HEK293 (cell line): ENCODE measurements around the gene OLR1.

ENCODE experiments used
- EGR2 ChIP-seq: fragments of 450-650 bp; formaldehyde crosslinking; IDR thresholded peaks from 2 replicates; pipeline ENCODE4 v1.5.1; 2016; ENCODE audit warnings: low read depth, missing biosample characterization, missing genetic modification characterization
- GLI2 ChIP-seq: fragments of 450-650 bp; formaldehyde crosslinking; IDR thresholded peaks from 2 replicates; pipeline ENCODE4; 2017; ENCODE audit warnings: missing biosample characterization, missing genetic modification characterization, low read depth, borderline replicate concordance
- ZNF239 ChIP-seq: fragments of 450-650 bp; formaldehyde crosslinking; IDR thresholded peaks from 2 replicates; pipeline ENCODE4 v1.5.1; 2016; ENCODE audit warnings: missing biosample characterization, missing genetic modification characterization
- ZNF530 ChIP-seq: fragments of 450-650 bp; formaldehyde crosslinking; IDR thresholded peaks from 2 replicates; pipeline ENCODE4 v1.5.1; 2016; ENCODE audit warnings: low read depth, missing biosample characterization, missing genetic modification characterization
- ZNF624 ChIP-seq: fragments of 450-650 bp; formaldehyde crosslinking; IDR thresholded peaks from 2 replicates; pipeline ENCODE4 v1.5.1; 2017; ENCODE audit warnings: missing biosample characterization, missing genetic modification characterization
- TF ChIP-seq, protein P1 (sequence below): fragments of 450-650 bp; formaldehyde crosslinking; IDR thresholded peaks from 2 replicates; pipeline ENCODE4 v1.5.1; 2016; ENCODE audit warnings: missing biosample characterization, missing genetic modification characterization
- TF ChIP-seq, protein P2 (sequence below): fragments of 450-650 bp; formaldehyde crosslinking; IDR thresholded peaks from 2 replicates; pipeline ENCODE4 v1.5.1; 2016; ENCODE audit warnings: missing biosample characterization, missing genetic modification characterization, low read depth

DNA sequence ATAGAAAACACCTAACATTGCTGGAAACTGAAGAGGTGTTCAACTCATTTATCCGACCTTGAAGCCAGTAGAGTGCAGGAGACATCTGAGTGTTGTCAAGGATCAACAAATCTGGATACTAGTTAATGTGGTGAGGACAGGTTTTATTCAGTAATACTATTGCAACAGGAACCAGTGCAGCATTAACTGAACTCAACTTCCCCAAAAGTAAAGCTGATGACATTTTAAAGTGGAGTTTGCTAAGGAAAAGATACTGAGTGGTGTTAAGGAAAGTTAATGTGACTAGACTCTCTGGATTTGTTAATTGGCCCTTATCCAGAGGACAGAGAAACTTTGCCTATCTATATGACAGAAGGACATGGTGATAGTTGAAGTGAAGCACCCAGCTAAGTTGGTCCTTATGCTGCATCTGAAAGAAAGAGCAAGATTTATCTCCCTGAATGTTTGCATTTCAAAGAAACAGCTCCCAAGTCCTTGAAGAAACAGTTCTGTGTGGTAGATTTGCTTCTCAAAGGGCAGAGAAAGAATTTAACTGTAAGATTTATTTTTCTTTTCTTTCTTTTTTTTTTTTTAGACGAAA lies 40.7 kb downstream of the OLR1 start:
- TF ChIP-seq, protein P1, sequence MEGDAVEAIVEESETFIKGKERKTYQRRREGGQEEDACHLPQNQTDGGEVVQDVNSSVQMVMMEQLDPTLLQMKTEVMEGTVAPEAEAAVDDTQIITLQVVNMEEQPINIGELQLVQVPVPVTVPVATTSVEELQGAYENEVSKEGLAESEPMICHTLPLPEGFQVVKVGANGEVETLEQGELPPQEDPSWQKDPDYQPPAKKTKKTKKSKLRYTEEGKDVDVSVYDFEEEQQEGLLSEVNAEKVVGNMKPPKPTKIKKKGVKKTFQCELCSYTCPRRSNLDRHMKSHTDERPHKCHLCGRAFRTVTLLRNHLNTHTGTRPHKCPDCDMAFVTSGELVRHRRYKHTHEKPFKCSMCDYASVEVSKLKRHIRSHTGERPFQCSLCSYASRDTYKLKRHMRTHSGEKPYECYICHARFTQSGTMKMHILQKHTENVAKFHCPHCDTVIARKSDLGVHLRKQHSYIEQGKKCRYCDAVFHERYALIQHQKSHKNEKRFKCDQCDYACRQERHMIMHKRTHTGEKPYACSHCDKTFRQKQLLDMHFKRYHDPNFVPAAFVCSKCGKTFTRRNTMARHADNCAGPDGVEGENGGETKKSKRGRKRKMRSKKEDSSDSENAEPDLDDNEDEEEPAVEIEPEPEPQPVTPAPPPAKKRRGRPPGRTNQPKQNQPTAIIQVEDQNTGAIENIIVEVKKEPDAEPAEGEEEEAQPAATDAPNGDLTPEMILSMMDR (tag by site-specific recombination), result no peak
- TF ChIP-seq, protein P2, sequence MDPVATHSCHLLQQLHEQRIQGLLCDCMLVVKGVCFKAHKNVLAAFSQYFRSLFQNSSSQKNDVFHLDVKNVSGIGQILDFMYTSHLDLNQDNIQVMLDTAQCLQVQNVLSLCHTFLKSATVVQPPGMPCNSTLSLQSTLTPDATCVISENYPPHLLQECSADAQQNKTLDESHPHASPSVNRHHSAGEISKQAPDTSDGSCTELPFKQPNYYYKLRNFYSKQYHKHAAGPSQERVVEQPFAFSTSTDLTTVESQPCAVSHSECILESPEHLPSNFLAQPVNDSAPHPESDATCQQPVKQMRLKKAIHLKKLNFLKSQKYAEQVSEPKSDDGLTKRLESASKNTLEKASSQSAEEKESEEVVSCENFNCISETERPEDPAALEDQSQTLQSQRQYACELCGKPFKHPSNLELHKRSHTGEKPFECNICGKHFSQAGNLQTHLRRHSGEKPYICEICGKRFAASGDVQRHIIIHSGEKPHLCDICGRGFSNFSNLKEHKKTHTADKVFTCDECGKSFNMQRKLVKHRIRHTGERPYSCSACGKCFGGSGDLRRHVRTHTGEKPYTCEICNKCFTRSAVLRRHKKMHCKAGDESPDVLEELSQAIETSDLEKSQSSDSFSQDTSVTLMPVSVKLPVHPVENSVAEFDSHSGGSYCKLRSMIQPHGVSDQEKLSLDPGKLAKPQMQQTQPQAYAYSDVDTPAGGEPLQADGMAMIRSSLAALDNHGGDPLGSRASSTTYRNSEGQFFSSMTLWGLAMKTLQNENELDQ (tag by site-specific recombination), result no peak
- TF ChIP-seq ZNF530 (tag by site-specific recombination), result no peak
- no peak for TF ChIP-seq EGR2 (tag by site-specific recombination)
- no peak for TF ChIP-seq ZNF624 (tag by site-specific recombination)
- TF ChIP-seq GLI2 (tag by site-specific recombination), result no peak
- TF ChIP-seq ZNF239 (tag by site-specific recombination), result no peak
